HG02642 (cell line): ENCODE data around the gene FKBP2.
A peak's percentile ranks its signal among the peaks of the same experiment; 100 is the strongest.

Experiments used
- ATAC-seq: cut with Tn5 transposase; IDR thresholded peaks from one replicate; pipeline ENCODE4 v1.9.1; 2021; ENCODE audit warnings: mild to moderate bottlenecking; ENCODE audit not compliant: unreplicated experiment, poor library complexity

Gene FKBP2

GRCh38 chr11:64246871-64247728, 6.2 kb downstream of the FKBP2 start, which contains the start of gene PPP1R14B:
Gene PPP1R14B (minus strand): TSS chr11:64246943. CDS start chr11:64246673, 270 bp downstream.
- peak; percentile 37 for ATAC-seq

GRCh38 chr11:64247729-64248531, 7.0 kb downstream of the FKBP2 start:
- no peak for ATAC-seq

- ATAC-seq = no peak
Observed at GRCh38 chr11:64248578-64248977, 7.7 kb downstream of the FKBP2 start.

GRCh38 chr11:64249038-64249437, 8.1 kb downstream of the FKBP2 start:
- no peak for ATAC-seq

DNA sequence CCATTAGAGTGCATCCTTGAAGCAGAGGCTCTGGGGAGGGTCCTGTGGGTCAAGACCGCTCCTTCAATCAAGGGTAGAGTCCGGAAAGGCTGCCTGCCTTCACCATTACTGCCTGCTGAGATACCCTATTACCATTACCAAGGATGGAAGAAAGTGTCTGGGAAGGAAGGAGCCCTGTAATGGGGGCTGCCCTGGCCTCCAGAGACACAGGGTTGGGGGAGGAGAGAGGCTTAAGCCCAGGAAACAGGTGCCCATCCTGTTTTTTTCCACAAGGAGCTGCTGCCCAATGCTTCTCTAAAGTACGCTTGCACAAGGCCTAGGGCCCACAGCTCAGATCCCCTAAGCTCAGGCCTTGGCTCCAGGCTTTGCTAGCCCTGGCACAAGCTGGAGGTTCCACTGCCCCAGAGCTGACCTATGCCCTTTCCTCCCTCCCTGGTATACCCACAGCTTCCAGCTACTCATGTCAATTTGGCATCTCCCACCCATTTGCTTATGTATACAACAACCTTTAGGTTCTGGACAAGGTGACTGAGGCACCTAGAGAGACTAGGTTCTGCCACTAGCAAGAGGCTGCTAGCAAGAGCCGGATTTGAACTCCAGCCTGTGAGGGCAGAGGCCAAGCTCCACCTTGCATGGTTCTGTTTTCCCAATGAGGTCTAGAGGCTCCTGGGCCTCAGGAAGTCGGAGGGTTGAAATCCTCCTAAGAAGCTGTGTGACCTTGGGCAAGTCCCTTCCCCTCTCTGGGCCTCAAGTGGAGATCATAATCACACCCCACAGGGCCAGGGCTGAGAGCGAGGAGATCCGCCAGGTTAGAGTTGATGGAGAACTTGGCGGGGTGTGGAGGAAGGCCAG, 8.9 kb downstream of the FKBP2 start:
- no peak for ATAC-seq

DNA sequence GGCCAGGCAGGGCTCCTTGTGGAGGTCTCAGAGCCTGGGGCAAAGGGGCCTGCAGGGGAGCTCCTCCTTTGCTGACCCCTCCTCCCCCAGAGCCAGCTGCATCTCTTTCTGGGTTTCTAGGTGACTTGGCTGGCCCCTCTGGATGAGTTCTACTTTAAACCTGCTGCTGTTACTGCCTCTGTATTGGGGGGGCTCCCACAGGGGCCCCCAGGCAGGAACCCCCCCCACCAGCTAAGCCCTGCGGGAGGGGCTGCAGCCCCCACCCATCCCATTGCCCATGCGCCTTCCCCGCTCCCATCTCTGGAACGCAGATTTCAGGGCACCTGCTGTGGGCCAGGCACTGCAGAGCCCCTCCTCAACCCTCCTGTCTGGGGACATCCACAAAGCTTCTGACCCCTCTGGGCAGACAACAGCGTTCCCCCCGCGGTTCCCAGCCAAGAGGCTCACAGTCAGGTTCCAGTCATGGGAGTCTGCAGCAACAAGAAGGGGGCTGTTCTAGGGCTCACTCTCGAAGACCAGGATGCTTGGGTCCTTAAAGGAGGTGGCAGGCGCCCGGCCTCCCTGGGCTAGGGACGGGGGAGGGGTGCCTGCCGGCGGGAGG, 9.6 kb downstream of the FKBP2 start:
- no peak for ATAC-seq

DNA sequence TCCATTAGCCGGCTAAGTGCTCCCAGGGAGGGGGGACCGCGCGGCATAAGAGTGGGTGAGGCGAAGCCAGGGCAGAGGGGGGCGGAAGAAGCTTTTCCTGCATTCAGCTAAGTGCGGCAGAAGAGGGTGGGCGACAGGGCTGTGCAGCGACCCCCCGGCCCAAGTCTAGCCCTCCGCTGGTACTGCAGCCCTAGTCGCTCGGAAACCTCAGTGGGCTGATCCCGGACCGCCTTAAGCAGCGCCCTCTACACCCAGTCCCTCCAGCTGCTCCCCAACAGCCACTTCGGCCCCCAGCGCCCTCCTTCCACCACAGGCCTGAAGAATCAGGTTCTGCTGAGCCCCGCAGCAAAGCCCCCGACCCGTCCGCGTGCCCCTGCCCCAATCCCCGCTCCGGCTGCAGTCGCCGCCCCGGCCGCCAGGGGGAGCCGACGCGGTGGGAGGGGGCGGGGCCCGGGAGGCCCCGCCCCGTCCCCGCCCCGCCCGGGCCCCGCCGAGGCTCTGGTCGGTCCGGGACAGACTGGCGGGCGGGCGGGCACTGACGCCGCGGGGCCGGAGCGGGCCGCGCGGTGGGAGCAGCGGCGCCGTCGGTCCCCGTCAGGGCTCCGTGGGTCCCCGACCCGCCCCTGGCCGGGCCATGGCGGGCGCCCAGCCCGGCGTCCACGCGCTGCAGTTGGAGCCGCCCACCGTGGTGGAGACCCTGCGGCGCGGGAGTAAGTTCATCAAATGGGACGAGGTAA, 10.3 kb downstream of the FKBP2 start, which contains the start of gene PLCB3:
Gene PLCB3 (plus strand): TSS at position 515 of the 737 bp plus-strand sequence. CDS start 120 bp downstream, at position 635.
- peak; percentile 47 for ATAC-seq

DNA sequence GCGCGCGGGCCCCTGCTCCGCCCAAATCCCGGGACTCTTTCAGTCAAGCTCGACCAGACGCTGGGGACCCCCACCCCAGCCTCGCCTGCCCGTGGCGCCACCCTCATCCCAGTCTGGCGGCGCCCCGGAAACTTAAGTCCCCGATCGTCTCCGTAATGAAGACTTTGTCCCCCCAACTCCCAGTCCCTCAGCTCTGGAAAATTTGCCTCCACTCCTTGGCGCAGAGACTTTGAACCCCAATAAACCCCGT, 10.8 kb downstream of the FKBP2 start:
- no peak for ATAC-seq

- no peak for ATAC-seq
Observed at GRCh38 chr11:64252003-64252872, 11.3 kb downstream of the FKBP2 start.

DNA sequence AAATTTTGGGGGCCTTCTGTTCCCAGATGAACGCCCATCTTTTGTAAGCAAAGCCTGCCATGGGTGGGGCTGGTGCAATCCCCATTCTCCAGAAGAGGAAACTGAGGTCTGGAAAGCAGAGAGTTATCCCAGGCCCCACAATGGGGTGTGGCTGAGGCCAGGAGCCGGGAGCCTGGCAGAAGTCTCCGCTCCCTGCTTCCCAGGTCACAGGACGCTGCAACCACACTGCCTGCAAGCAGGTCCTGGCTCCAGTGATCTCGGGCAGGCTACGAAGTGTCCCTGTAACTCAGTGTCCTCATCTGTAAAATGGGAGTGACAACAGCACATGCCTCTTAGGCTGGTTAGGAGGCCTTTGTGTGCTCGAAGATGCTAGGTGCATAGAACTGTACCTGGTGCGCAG, 12.1 kb downstream of the FKBP2 start:
- no peak for ATAC-seq

GRCh38 chr11:64253481-64253880, 12.6 kb downstream of the FKBP2 start:
- no peak for ATAC-seq

GRCh38 chr11:64254326-64254725, 13.4 kb downstream of the FKBP2 start:
- no peak for ATAC-seq

DNA sequence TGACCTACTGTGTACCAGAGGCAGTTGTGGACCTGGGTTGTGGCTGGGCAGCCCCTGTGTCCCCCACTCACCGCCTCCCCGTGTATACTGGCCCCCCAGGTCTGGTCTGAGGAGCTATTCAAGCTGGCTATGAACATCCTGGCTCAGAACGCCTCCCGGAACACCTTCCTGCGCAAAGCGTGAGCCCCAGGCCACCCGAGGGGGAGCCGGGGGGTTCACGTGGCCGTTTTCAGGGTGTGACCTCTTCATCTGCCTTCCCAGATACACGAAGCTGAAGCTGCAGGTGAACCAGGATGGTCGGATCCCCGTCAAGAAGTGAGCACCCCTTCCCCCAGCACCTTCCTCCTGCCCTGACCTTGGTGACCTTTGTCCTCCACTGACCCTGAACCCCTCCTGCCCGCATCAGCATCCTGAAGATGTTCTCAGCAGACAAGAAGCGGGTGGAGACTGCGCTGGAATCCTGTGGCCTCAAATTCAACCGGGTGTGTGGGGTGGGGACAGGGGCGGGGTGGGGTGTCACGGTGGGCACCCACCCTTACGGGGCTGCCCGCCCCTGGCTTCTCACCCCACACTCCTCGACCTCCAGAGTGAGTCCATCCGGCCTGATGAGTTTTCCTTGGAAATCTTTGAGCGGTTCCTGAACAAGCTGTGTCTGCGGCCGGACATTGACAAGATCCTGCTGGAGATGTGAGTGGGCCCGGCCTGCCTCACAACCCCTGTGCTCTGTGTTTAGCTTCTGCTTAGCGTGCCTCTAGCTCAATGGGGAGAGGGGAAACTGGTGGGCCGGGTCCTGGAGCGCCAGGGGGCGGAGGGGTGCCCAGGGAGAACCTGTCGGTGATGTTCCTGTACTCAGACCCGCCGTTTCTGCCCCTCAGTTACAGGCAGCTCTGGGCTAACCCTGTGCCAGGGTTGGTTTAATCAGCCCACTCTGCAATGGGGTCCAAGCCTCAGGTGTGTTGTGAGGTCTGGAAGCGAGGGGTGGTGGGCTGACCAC, 14.5 kb downstream of the FKBP2 start:
- no peak for ATAC-seq

DNA sequence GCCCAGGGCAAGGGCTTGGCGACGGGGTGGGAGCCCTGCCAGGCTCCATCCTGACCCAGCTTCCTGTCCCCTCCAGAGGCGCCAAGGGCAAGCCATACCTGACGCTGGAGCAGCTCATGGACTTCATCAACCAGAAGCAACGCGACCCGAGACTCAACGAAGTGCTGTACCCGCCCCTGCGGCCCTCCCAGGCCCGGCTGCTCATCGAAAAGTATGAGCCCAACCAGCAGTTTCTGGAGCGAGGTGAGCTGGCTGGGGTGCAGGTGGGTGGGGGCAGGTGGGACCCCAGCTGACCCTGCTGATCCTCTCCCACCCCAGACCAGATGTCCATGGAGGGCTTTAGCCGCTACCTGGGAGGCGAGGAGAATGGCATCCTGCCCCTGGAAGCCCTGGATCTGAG, 15.4 kb downstream of the FKBP2 start:
- no peak for ATAC-seq

DNA sequence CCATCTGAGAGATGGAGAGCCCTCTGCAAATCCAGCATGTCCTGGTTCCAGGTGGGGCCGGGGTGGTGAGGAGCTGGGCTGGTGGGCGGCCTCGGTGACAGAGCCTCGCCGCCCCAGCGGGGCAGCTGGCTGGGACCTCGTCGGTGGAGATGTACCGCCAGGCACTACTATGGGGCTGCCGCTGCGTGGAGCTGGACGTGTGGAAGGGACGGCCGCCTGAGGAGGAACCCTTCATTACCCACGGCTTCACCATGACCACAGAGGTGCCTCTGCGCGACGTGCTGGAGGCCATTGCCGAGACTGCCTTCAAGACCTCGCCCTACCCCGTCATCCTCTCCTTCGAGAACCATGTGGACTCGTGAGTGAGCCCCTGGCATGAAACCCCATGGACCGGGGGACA, 17.5 kb downstream of the FKBP2 start:
- no peak for ATAC-seq

DNA sequence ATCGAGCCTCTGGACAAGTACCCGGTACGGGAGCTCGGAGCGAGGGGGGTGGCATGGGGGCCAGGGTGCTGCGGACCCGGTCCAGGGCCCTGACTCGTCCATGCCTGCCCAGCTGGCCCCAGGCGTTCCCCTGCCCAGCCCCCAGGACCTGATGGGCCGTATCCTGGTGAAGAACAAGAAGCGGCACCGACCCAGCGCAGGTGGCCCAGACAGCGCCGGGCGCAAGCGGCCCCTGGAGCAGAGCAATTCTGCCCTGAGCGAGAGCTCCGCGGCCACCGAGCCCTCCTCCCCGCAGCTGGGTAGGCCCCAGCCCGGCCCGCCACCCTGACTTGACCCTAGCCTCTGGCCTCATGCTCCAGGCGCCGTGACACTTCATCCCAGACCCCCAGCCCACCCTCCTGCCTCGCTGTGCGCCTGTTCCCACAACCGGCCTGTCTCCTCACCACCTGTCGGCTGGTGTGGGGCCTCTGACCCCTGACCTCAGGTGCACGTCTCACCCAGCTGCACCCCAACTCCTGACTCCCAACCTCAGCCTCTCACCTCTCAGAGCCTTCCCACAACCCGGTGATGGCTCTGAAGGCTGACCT, 18.1 kb downstream of the FKBP2 start:
- no peak for ATAC-seq

- ATAC-seq = no peak
Observed at GRCh38 chr11:64259533-64260067, 18.7 kb downstream of the FKBP2 start.
